ENCODE data around the gene EIF4G3. TPM values are rescaled to one million over a fixed set of nuclear protein-coding genes. Genes with fewer than 3 reads are reported as not detected.

EIF4G3 gene
- total and polyA plus RNA-seq, 9 of the 15 experiments (the other 6 are each of a cell fraction or from before 2014, with no cell fraction given), result 6.7 to 40.5 (median 32.1) TPM

DNA sequence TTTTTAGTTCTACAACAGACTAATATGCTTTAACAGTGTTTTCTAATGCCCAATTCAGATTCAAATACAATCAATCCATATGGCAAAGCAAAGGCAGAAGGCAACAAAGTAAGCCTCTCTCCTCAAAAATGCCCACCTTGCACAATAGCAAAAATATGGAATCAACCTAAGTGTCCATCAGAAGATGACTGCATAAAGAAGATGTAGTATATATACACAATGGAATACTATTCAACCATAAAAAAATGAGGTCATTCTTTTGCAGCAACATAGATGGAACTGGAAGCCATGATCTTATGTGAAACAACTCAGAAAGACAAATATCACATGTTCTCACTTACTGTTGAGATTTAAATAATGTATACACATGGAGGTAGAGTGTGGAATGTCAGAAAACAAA is 80.7 kb downstream of the EIF4G3 start:
- intact Hi-C loops (cut with micrococcal nuclease), result no loop called here
- FAIRE-seq (no peak), DNase-seq (ENCODE audit: extremely low read depth in 1 of 4, low spot score in 3 of 4) (no peak), ATAC-seq (no peak)
- in situ Hi-C loops (cut with MboI), result no loop called here
- TF ChIP-seq ZNF316 (IDR thresholded peaks at IDR 0.05) (peak; percentile 42; the same call in 1 of the 2 replicates), TGIF2 (CRISPR knock-in tag; IDR thresholded peaks at IDR 0.05) (no peak), U2AF1 (optimal IDR thresholded peaks at IDR 0.05; ENCODE audit: low read depth, low read length) (no peak), POLR3G (IDR thresholded peaks at IDR 0.05; ENCODE audit: extremely low read depth, insufficient read length, insufficient replicate concordance) (no peak), C11orf30 (IDR thresholded peaks at IDR 0.05; ENCODE audit: low read depth) (0 out of 2 replicates have a peak, but pooled peaks have one; percentile 15), MEF2D (tag; conservative IDR thresholded peaks at IDR 0.05; ENCODE audit: low read depth) (no peak), CEBPG (CRISPR knock-in tag; IDR thresholded peaks at IDR 0.05) (no peak), CEBPG (tag; conservative IDR thresholded peaks at IDR 0.05 in 1 of 2, IDR thresholded peaks at IDR 0.05 in 1 of 2) (no peak), TAF15 (IDR thresholded peaks at IDR 0.05; ENCODE audit: low read depth, low read length) (no peak), MCM2 (IDR thresholded peaks at IDR 0.05; ENCODE audit: low read depth) (no peak), RBM15 (IDR thresholded peaks at IDR 0.05; ENCODE audit: insufficient read depth, low read length) (no peak), RB1 (IDR thresholded peaks at IDR 0.05; ENCODE audit: low read depth) (no peak), MAFG (tag; conservative IDR thresholded peaks at IDR 0.05) (0 out of 2 replicates have a peak, but pooled peaks have one; percentile 4), ZNF274 (IDR thresholded peaks at IDR 0.05; ENCODE audit: borderline replicate concordance, low read depth, low read length) (no peak), ARID2 (IDR thresholded peaks at IDR 0.05) (no peak)
- TF ChIP-seq, protein P1, sequence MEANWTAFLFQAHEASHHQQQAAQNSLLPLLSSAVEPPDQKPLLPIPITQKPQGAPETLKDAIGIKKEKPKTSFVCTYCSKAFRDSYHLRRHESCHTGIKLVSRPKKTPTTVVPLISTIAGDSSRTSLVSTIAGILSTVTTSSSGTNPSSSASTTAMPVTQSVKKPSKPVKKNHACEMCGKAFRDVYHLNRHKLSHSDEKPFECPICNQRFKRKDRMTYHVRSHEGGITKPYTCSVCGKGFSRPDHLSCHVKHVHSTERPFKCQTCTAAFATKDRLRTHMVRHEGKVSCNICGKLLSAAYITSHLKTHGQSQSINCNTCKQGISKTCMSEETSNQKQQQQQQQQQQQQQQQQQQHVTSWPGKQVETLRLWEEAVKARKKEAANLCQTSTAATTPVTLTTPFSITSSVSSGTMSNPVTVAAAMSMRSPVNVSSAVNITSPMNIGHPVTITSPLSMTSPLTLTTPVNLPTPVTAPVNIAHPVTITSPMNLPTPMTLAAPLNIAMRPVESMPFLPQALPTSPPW (CRISPR knock-in tag; IDR thresholded peaks at IDR 0.05), result no peak
- TF ChIP-seq, protein P2, sequence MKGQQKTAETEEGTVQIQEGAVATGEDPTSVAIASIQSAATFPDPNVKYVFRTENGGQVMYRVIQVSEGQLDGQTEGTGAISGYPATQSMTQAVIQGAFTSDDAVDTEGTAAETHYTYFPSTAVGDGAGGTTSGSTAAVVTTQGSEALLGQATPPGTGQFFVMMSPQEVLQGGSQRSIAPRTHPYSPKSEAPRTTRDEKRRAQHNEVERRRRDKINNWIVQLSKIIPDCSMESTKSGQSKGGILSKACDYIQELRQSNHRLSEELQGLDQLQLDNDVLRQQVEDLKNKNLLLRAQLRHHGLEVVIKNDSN (CRISPR knock-in tag; IDR thresholded peaks at IDR 0.05), result no peak
- TF ChIP-seq, protein P3, sequence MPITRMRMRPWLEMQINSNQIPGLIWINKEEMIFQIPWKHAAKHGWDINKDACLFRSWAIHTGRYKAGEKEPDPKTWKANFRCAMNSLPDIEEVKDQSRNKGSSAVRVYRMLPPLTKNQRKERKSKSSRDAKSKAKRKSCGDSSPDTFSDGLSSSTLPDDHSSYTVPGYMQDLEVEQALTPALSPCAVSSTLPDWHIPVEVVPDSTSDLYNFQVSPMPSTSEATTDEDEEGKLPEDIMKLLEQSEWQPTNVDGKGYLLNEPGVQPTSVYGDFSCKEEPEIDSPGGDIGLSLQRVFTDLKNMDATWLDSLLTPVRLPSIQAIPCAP (CRISPR knock-in tag; IDR thresholded peaks at IDR 0.05; ENCODE audit: borderline replicate concordance), result no peak
- TF ChIP-seq, protein P4, sequence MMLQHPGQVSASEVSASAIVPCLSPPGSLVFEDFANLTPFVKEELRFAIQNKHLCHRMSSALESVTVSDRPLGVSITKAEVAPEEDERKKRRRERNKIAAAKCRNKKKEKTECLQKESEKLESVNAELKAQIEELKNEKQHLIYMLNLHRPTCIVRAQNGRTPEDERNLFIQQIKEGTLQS (IDR thresholded peaks at IDR 0.05), result no peak
- TF ChIP-seq, protein P4 (CRISPR knock-in tag; conservative IDR thresholded peaks at IDR 0.05), result no peak
- H3K9me3 ChIP-seq (replicated peaks; ENCODE audit: control insufficient read depth, insufficient read depth, low read depth, low read length), result no peaks in the 10 kb centered on the region
- no TSS peak for BruUV-seq (replicated peaks)
- no peaks in the 10 kb centered on the region; the same call in 2 of the 3 replicates for H3K79me2 ChIP-seq (ENCODE audit: control insufficient read depth, insufficient read depth, low read length)
- H3K4me2 ChIP-seq (ENCODE audit: insufficient read depth, low read length), result no peak overlapping the region
- ChIA-PET CTCF (ENCODE audit: low intra/inter-chr PET ratio) (no interaction called here), POLR2A (no interaction called here)
- H3K4me3 ChIP-seq, result no peak overlapping the region
- H3K9me1 ChIP-seq (ENCODE audit: control insufficient read depth, insufficient read depth, low read length), result no peaks in the 10 kb centered on the region
- H3K9ac ChIP-seq (ENCODE audit: insufficient read depth in 1 of 2, low read depth in 2 of 2, low read length in 2 of 2), result no peak overlapping the region
- no peaks in the 10 kb centered on the region for H4K20me1 ChIP-seq (replicated peaks; ENCODE audit: control insufficient read depth, insufficient read depth, low read length)
- peaks cover 0 to 29% of the 10 kb centered on the region in 2 experiments; a peak in 2 of 5 replicates for H3K4me1 ChIP-seq (replicated peaks in 1 of 2; ENCODE audit: control insufficient read depth in 2 of 2, insufficient read depth in 2 of 2, low read length in 2 of 2)
- H3K27ac ChIP-seq (ENCODE audit: extremely low read depth, low read depth, low read length), result no peak overlapping the region
- no peak overlapping the region for H2AFZ ChIP-seq (ENCODE audit: low read depth, low read length)
- H3K27me3 ChIP-seq (ENCODE audit: control insufficient read depth in 2 of 2, insufficient read depth in 2 of 2, low read length in 2 of 2), result no peaks in the 10 kb centered on the region
- H3K36me3 ChIP-seq (ENCODE audit: control insufficient read depth, insufficient read depth, low read length), result peaks cover 3% of the 10 kb centered on the region; the same call in 2 of the 3 replicates

All from K562 (cell line).